Transverse colon (tissue), 4 donors: ENCODE results near the gene PLA2G2D. TPM values are rescaled to one million over a fixed set of nuclear protein-coding genes. Genes with fewer than 3 reads are reported as not detected.

Experiments used
- DNase-seq: peaks from one replicate; pipeline ENCODE4 v3.0.0-alpha.2; 2019
- H3K27ac ChIP-seq, 4 donors: fragments of 200-600 bp; sonication (generic); 2 replicates each; pipeline ENCODE4 v1.5.1; 2016 to 2018; ENCODE audit warnings: inconsistent platforms in 4 of 4
- H3K27me3 ChIP-seq: fragments of 200-600 bp; sonication (generic); 2 replicates; pipeline ENCODE4 v1.5.1; 2017; ENCODE audit warnings: inconsistent platforms
- H3K36me3 ChIP-seq, 4 donors: fragments of 200-600 bp; sonication (generic); 2 replicates each; pipeline ENCODE4 v1.5.1; 2017 to 2019; ENCODE audit warnings: inconsistent platforms in 4 of 4
- H3K4me1 ChIP-seq, 4 donors: fragments of 200-600 bp; sonication (generic); 2 replicates each; pipeline ENCODE4 v1.5.1; 2017 to 2020; ENCODE audit warnings: inconsistent platforms in 4 of 4
- H3K4me3 ChIP-seq, 4 donors: fragments of 200-600 bp; sonication (generic); 1 replicate in 1 of 4; 2 replicates in 3 of 4; pipeline versions ENCODE4 v1.5.1 to v1.6.1; 2017 to 2019; ENCODE audit warnings: inconsistent platforms in 4 of 4
- H3K9me3 ChIP-seq, 2 donors: fragments of 200-600 bp; sonication (generic); 2 replicates each; pipeline ENCODE4 v1.5.1; 2017 to 2019; ENCODE audit warnings: inconsistent platforms in 2 of 2
- CTCF ChIP-seq, 5 experiments: fragments of 200-600 bp in 3 of 5; fragments of 450-650 bp in 2 of 5; sonication (generic) in 3 of 5; IDR thresholded peaks; 1 replicate in 2 of 5; 2 replicates in 3 of 5; pipeline ENCODE4 v1.5.1; 2016 to 2017; ENCODE audit warnings: antibody characterized with exemption in 5 of 5, inconsistent platforms in 3 of 5, mild to moderate bottlenecking in 2 of 5, moderate library complexity in 1 of 5
- EP300 ChIP-seq: sonication (generic); formaldehyde crosslinking; IDR thresholded peaks from one replicate; pipeline ENCODE4 v1.6.1; 2017; ENCODE audit warnings: antibody characterized with exemption, low read depth
- POLR2A ChIP-seq: fragments of 450-650 bp; IDR thresholded peaks from one replicate; pipeline ENCODE4 v1.6.1; 2016; ENCODE audit warnings: antibody characterized with exemption, mild to moderate bottlenecking, moderate library complexity
- POLR2AphosphoS5 ChIP-seq, 3 donors: sonication (generic); formaldehyde crosslinking; IDR thresholded peaks; one replicate each; pipeline ENCODE4 v1.6.1; 2016; ENCODE audit warnings: antibody characterized with exemption in 3 of 3
- WGBS, 2 donors: methylation state at CpG; one replicate each; pipeline ENCODE4 v1.1.5; 2018; ENCODE audit warnings: low coverage in 1 of 2; 5-methylcytosine and 5-hydroxymethylcytosine counted together
- in situ Hi-C, 4 donors: fragments of 200-750 bp; cut with MboI; loops; one replicate each; pipeline versions ENCODE4 v1.15.0 to v1.15.1; 2017; ENCODE audit warnings: low sequenced_read_pairs in 3 of 4, low pct_ligation_motif_present in 1 of 4, low pct_unique_long_range_greater_than_20kb in 1 of 4
- intact Hi-C: fragments of 100-400 bp; cut with DNase I; formaldehyde crosslinking; loops from one replicate; pipeline ENCODE4 v1.15.1; 2023; ENCODE audit warnings: low total_unique reads
- total RNA-seq, 4 donors: library from RNA; depleted of rRNA; stranded (reverse); fragments of >200 nt; gene quantifications; one replicate each; pipeline ENCODE4 v1.1.0, GENCODE V29; 2016

The PLA2G2D gene
- total RNA-seq, 4 donors from 2014 or later: 0.16 TPM; not detected in 3

- Histone ChIP-seq H3K4me3 (no peak overlapping the region), H3K4me1 (peaks cover 0 to 4% (median 0%) of the 10 kb centered on the region in 4 donors), H3K27me3 (no peaks in the 10 kb centered on the region), H3K27ac (no peak overlapping the region), H3K9me3 (no peaks in the 10 kb centered on the region), H3K36me3 (no peaks in the 10 kb centered on the region)
- DNase-seq: no peak
- intact Hi-C loops: no loop called here
- in situ Hi-C loops: no loop called here
- 68 to 89% methylated on average over 4 to 5 of the region's 5 CpGs for WGBS, 2 donors
- TF ChIP-seq EP300 (no peak), POLR2AphosphoS5 (IDR thresholded peaks at IDR 0.05) (no peak), CTCF (IDR thresholded peaks at IDR 0.05) (no peak), POLR2A (no peak)
These were observed 43.1 kb downstream of the PLA2G2D start for GRCh38 chr1:20076223-20076622.

GRCh38 chr1:20075345-20075744, 44.0 kb downstream of the PLA2G2D start:
- in situ Hi-C loops (no loop called here), intact Hi-C loops (no loop called here)
- 60 to 80% methylated on average over 1 to 2 of the region's 2 CpGs for WGBS, 2 donors
- Histone ChIP-seq H3K36me3 (no peaks in the 10 kb centered on the region), H3K4me3 (no peak overlapping the region), H3K4me1 (no peaks in the 10 kb centered on the region), H3K9me3 (no peaks in the 10 kb centered on the region), H3K27me3 (no peaks in the 10 kb centered on the region), H3K27ac (no peak overlapping the region)
- no peak for DNase-seq
- TF ChIP-seq CTCF (IDR thresholded peaks at IDR 0.05) (no peak), POLR2AphosphoS5 (IDR thresholded peaks at IDR 0.05) (no peak)

- DNase-seq: no peak
- no peak overlapping the region for H3K27ac ChIP-seq
- no peaks in the 10 kb centered on the region for H3K4me1 ChIP-seq
- H3K36me3 ChIP-seq: no peaks in the 10 kb centered on the region
- H3K4me3 ChIP-seq: no peak overlapping the region
- H3K27me3 ChIP-seq: no peaks in the 10 kb centered on the region
- TF ChIP-seq POLR2A (no peak), CTCF (IDR thresholded peaks at IDR 0.05) (no peak), POLR2AphosphoS5 (IDR thresholded peaks at IDR 0.05) (no peak), EP300 (no peak)
- WGBS, 2 donors: 76% methylated on average over 6 of the region's 8 CpGs; no CpG with 5 or more reads in 1 of the 2 donors
- in situ Hi-C loops: no loop called here
- intact Hi-C loops: no loop called here
- H3K9me3 ChIP-seq: no peaks in the 10 kb centered on the region
These were observed 44.6 kb downstream of the PLA2G2D start for GRCh38 chr1:20074725-20075171.

GRCh38 chr1:20074055-20074724, 45.1 kb downstream of the PLA2G2D start:
- Histone ChIP-seq H3K27ac (no peak overlapping the region), H3K4me3 (no peak overlapping the region), H3K9me3 (no peaks in the 10 kb centered on the region), H3K36me3 (no peaks in the 10 kb centered on the region), H3K4me1 (no peaks in the 10 kb centered on the region), H3K27me3 (no peaks in the 10 kb centered on the region)
- in situ Hi-C loops (no loop called here), intact Hi-C loops (no loop called here)
- DNase-seq: no peak
- WGBS, 2 donors: 77 to 90% methylated on average over 7 to 11 of the region's 11 CpGs
- TF ChIP-seq CTCF (IDR thresholded peaks at IDR 0.05): no peak
- no peak for TF ChIP-seq POLR2A
- no peak for TF ChIP-seq POLR2AphosphoS5 (IDR thresholded peaks at IDR 0.05)
- TF ChIP-seq EP300: no peak
